ENCODE data around the gene APOBEC3B.
"Not testable (repeated sequence)": the region's sequence is repeated elsewhere in the genome, so short reads cannot be mapped to it uniquely, and the experiment has no call there.

Gene APOBEC3B

DNA sequence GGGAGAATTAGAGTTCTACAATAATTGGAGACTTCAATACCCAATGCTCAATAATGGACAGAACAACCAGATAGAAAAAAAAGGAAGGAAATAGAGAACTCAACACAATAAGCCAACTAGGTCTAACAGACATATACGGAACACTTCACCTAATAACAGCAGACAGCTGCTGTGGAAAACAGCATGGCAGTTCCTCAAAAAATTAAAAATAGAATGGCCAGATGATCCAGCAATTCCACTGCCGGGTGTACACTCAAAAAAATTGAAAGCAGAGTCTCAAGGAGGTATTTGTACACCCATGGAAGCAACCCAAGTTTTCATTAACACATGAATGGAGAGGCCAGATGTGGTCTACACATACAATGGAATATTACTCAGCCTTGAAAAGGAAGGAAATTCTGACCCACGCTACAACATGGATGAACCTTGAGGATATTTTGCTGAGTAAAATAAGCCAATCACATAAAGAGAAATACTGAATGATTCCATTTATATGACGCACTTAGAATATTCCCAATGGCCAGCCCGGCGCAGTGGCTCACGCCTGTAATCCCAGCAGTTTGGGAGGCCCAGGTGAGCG is 26.2 kb downstream of the APOBEC3B start:
- DNase-seq, result not testable (repeated sequence)

DNA sequence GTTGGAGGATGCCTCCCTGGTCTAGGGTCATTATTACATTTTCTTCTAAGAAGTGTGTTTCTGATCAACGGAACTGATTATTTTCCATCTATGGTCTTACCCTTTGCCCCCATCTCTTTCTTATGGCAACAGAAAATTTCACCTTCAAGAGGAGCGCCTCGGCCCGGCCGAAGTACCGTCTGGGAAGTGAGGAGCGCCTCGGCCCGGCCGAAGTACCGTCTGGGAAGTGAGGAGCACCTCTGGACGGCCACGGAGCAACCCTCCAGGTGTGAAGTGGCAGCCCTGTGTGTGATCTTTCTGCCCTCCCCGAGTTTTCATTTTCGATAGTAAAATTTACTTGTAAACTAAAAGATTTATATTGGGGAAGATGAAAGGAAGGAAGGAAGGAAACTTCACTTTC is 28.8 kb downstream of the APOBEC3B start:
- DNase-seq, result no peak

DNA sequence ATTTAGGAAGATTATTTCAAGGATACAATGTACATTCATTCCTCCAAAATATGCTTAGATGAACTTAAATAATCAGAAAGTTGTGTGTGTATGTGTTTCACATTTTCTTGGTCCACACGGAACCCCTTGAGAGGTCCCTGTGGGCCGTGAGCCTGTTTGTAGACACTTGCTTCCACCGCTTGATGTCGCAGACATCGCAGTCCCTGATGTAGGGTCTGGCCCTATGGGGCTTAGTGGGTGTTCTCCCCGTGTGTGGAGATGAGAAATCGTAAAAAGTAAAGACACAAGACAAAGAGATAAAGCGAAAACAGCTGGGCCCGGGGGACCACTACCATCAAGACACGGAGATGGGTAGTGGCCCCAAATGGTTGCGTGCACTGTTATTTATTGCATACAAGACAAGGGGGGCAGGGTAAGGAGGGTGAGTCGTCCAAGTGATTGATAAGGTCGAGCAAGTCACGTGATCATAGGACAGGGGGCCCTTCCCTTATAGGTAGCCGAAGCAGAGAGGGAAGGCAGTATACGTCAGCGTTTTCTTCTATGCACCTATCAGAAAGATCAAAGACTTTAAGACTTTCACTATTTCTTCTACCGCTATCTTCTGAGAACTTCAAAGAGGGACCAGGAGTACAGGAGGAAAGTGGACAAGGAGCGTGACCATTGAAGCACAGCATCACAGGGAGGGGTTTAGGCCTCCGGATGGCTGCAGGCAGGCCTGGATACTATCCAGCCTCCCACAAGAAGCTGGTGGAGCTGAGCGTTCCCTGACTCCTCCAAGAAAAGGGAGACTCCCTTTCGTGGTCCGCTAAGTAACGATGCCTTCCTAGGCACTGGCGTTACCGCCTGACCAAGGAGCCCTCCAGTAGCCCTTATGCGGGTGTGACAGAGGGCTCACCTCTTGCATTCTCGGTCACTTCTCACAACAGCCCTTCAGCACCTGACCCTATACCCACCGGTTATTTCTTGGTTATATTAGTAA is 30.7 kb downstream of the APOBEC3B start:
- DNase-seq, result no peak

DNA sequence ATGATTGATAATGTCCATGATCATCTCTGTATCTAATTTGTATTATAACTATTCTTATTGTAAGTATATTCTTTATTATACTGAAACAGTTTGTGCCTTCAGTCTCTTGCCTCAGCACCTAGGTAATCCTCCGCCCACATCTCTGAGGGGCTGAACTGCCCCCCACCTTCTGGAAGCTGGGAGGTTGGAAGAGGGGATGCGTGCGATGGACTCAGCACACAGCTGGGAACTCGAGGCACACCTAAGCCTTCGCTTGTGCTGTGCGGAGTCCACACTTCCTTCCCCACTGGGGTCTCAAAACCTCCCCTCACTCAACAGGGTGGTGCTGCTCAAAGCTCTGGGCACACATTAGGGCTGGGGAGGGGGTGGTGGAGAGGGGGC is 31.4 kb downstream of the APOBEC3B start:
- not testable (repeated sequence) for DNase-seq

DNA sequence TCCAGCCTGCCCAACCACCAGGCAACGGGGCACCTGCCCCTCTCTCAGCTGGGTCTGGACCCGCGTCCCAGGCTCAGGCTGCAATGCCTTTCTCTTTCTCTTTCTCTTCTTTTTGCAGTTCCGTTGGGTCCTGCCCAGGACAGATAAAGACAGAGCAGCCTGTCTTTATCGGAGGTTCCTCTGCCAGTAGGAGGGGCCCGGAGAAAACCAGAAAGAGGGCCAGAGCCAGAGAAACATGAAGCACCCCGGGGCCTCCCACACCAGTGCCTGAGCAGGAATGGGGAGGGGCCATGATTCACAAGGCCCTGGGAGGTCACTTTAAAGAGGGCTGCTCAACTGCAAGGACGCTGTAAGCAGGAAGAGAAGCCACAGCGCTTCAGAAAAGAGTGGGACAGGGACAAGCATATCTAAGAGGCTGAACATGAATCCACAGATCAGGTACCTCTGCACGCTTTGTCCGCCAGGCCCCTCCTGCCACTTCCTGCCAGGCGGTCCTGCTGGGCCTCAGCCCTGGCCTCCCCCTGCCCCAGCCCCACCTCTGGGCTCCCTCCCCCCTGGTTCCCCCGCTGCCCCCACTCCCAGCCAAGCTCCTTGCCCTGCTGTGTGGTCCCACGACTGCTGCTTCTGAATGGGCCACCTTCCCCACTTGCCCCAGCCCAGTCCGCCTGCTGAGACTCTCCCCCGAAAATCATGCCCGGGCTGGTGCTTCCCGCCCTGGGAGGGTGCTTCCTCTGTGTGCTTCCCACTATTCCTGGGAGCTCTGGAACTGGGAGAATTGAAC is 32.0 kb downstream of the APOBEC3B start, which contains the start of gene APOBEC3C:
TSS of gene APOBEC3C (plus strand) at position 316 of the 781 bp plus-strand sequence. CDS start at position 422, 106 bp downstream.
- DNase-seq, result no peak

DNA sequence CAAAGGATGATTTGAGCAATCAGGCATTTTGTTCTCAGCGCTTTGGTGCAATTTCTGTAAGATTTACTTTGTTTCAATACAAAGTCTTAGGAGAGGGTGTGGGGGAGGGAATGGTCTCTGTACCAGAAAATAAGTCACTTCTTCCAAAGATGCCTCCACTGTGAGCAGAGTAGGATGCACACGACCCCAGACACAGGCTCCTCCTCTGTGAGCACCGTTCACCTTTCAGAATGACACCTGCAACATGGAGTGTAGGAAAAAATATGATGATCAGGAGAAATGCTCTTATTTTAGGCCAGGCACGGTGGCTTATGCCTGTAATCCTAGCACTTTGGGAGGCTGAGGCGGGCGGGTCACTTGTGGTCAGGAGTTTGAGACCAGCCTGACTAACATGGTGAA is 32.6 kb downstream of the APOBEC3B start:
- not testable (repeated sequence) for DNase-seq

DNA sequence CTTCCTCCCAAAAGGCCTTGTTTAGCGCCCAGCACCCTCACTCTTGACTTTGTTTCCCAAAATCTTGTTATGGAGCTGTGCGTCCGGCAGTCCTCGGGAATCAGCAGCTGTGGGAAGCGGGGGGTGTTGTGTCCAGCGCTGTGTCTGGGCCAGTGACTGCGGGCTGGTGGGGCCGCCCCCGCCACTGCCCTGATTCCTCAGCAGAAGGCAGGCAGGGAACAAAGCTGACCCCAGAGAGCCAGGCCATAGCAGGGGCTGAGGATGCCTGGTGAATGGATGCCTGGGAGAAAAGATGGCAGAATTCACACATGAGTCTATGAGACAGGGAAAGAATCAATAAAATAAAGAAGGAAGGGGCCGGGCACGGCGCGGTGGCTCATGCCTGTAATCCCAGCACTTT is 34.4 kb downstream of the APOBEC3B start:
- no peak for DNase-seq

DNA sequence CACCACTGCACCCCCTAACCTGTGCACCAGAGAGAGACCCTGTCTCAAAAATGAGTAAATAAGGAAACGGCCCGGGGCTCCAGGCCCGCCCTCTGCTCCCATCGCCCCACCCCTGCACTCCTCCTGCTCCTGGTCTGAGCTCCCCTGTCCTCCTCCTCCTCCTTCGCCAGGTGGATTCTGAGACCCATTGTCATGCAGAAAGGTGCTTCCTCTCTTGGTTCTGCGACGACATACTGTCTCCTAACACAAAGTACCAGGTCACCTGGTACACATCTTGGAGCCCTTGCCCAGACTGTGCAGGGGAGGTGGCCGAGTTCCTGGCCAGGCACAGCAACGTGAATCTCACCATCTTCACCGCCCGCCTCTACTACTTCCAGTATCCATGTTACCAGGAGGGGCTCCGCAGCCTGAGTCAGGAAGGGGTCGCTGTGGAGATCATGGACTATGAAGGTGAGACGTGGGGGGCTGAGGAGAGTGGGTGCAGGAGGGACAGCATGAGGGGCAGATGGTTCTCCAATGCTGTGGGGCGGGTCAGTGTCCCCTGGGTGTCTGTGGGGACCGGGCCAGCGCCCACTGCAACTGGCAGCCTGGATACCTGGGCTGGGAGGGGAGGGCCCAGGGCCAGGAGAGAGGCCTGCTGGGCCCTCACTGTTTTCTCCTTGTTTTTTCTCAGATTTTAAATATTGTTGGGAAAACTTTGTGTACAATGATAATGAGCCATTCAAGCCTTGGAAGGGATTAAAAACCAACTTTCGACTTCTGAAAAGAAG is 35.6 kb downstream of the APOBEC3B start:
- no peak for DNase-seq

DNA sequence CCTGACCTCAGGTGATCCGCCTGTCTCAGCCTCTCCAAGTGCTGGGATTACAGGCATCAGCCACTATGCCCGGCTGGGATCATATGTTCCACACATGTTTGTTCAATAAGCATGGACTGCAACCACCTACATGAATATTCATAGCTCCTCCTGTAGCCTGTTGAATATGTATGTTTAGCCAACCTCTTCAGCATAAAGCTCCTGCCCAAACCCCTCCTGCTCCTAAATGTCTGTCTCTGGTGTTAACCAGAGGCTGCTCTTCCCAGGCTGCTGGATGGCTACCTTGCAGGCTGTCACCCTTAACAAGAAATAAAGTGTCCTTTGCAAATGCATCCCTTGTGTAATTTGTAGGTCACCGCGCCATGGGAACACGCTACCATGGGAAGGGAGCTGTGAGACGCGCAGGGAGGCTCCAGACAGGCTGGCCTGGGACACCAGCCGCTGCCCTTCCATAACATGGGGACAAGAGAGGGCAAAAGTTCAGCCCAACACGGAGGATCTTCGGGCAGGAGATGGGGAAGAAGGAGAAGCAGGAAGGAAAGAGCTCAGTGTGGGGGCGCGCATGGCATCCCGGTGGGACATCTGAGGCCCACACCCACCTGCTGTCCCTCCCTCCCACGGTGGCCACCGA is 38.0 kb downstream of the APOBEC3B start:
- DNase-seq, result not testable (repeated sequence)

DNA sequence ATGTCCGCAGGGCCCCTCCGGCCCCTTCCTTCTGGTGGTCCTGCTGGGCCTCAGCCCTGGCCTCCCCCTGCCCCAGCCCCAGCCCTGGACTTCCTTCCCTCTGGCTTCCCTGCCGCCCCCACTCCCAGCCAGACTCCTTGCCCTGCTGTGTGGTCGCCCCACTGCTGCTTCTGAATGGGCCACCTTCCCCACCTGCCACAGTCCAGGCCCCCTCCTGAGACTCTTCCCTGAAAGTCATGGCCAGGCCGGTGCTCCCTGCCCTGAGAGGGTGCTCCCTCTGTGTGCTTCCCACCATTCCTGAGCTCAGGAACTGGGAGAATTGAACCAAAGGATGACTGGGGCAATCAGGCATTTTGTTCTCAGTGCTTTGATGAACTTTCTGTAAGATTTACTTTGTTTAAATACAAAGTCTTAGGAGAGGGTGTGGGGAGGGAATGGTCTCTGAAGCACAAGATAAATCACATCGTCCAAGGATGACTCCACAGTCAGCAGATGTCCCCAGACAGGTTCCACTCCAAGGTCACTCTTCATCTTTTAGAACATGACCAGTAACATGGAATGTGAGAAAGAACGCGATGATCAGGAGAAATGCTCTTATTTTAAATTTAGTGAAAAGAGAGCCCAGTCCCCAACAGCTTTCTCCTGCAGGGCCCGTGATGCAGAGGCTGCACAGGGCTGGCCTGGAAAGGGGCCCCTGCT is 39.6 kb downstream of the APOBEC3B start:
- DNase-seq, result no peak

DNA sequence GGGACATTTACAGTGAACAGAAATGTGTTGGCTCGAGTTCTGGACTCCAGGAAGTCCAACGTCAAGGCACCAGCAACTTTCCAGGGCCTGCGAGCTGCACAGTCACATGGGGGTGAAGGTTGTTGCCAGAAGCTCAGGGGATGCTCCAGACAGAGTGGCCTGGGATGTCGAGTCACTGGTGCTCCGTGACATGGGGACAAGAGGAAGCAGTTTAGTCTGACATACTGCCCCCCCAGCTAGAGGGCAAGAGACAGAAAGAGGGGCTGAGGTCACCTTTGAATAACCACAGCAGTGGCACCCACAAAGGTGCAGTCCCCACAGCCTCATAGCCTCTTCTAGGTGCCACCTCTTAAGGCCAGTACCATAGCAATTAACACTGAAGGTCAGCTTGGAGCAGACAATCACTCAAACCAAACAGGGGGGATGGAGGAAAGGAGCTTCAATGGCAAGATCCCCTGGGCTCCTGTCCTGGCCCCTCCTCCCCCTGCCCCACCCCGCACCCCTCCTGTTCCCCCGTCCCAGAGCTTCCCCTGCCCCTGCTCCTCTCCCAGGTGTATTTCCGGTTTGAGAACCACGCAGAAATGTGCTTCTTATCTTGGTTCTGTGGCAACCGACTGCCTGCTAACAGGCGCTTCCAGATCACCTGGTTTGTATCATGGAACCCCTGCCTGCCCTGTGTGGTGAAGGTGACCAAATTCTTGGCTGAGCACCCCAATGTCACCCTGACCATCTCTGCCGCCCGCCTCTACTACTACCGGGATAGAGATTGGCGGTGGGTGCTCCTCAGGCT is 42.6 kb downstream of the APOBEC3B start:
- DNase-seq, result no peak

DNA sequence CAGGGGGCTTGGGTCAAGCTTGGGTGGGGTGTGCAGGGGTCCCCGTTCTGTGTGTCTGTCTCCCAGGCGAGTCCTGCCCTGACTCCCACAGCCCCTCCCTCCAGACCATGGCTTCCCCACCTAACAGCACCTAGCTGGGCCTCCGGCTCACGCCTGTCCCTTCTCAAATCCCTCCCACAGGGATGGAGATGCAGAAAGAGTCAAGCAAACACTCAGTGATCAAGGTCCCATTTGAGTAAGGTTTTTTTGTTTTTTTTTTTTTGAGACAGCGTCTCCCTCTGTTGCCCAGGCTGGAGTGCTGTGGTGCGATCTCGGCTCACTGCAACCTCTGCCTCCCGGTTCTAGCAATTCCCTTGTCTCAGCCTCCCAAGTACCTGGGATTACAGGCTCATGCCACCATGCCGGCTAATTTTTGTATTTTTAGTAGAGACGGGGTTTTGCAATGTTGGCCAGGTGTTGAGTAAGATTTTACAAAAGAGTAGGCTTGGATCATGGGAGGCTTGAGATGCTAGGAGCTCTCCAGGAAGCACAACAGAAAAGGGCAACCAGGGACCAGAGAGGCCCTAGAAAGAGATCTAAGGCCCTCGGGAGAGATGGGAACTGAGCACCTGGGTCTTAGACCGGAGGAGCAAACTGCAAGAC is 44.5 kb downstream of the APOBEC3B start:
- DNase-seq, result no peak

DNA sequence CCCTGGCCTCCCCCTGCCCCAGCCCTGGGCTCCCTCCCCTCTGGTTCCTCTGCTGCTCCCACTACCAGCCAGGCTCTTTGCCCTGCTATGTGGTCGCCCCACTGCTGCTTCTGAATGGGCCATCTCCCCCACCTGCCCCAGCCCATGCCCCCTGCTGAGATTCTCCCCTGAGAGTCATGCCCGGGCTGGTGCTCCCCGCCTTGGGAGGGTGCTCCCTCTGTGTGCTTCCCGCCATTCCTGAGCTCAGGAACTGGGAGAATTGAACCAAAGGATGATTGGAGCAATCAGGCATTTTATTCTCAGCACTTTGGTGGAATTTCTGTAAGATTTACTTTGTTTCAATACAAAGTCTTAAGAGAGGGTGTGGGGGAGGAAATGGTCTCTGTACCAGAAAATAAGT is 45.6 kb downstream of the APOBEC3B start:
- no peak for DNase-seq

DNA sequence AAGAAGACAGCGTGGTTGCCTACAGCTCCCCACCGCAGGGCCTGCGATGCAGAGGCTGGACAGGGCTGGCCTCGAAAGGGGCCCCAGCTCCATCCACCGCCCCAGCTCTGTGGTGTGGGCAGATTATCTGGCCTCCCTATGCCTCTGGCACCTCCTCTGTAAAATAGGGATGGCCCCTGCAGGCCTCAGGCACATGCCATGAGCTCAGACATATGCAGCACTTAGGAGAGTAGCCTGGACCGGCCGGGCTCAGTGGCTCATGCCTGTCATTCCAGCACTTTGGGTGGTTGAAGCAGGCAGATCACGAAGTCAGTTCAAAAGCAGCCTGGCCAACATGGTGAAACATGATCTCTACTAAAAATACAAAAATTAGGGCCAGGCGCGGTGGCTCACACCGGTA is 46.1 kb downstream of the APOBEC3B start:
- no peak for DNase-seq

DNA sequence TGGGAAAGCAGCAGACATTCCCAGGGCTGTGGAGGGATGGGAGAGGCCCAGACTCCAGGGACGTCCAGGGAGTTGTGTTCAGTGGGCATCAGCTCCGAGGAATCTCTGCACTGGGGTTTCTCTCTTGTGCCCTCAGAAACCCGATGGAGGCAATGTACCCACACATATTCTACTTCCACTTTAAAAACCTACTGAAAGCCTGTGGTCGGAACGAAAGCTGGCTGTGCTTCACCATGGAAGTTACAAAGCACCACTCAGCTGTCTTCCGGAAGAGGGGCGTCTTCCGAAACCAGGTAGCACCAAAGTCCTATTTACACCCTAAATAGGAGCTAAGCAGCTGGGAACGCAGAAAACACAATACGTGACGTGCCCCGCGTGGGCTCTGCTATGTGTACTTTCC is 47.1 kb downstream of the APOBEC3B start:
- DNase-seq, result no peak

DNA sequence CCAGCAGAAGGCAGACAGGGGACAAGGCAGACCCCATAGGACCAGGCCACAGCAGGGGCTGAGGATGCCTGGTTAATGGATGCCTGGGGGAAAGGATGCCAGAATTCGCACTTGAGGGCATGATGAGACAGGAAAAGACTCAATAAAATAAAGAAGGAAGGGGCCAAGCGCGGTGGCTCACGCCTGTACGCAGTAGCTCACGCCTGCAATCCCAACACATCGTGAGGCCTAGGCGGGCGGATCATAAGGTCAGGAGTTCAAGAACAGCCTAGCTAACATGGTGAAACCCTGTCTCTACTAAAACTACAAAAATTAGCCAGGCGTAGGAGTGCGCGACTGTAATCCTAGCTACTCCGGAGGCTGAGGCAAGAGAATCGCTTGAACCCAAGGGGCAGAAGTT is 48.6 kb downstream of the APOBEC3B start:
- no peak for DNase-seq

DNA sequence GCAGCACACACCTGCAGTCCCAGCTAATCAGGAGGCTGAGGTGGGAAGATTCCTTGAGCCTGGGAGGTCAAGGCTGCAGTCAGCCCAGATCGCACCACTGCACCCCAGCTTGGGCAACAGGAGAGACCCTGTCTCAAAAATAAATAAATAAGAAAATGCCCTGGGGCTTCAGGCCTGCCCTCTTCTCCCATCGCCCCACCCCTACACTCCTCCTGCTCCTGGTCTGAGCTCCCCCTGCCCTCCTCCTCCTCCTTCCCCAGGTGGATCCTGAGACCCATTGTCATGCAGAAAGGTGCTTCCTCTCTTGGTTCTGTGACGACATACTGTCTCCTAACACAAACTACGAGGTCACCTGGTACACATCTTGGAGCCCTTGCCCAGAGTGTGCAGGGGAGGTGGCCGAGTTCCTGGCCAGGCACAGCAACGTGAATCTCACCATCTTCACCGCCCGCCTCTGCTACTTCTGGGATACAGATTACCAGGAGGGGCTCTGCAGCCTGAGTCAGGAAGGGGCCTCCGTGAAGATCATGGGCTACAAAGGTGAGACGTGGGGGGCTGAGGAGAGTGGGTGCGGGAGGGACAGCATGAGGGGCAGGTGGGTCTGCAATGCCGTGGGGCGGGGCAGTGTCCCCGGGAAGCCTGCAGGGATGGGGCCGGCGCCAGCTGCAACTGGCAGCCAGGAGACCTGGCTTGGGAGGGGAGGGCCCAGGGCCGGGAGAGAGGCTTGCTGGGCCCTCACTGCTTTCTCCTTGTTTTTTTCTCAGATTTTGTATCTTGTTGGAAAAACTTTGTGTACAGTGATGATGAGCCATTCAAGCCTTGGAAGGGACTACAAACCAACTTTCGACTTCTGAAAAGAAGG is 49.5 kb downstream of the APOBEC3B start:
- not testable (repeated sequence) for DNase-seq

DNA sequence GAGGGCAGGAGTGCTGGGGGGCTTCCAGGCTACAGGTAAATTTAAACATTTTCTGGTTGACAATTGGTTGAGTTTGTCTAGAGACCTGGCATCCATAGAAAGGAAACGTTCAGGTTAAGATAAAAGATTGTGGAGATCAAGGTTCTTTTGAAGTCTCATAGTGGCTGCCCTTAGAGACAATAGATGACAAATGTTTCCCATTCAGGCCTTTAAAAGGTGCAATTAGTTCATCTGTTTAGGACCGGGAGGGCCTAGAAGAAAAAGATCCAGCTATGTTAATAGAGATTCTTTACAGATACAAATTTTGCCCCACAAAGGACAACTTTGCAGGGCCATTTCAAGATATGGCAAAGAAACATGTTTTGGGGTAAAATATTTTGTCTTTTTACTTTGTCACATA is 54.9 kb downstream of the APOBEC3B start:
- DNase-seq, result not testable (repeated sequence)
